ENCODE results near the gene ENPP6.

DNA sequence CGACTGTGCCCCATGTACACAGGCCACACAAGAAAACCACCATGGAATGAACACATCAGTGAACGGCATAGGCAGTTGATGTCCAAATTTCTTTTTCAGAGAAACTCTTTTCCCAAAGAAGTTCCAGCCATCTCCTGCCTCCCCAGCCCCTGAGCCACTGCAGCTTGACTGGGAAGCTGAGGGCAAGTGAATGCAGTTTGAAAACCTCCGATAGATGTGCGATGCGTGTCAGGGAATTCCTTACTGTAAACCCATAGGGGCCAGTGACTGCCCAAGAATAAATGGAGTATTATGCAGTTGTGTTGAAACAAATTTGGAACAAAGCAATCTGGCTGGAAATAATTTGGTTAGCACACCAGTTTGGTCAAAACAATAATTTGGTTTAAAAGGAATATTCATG is 72.1 kb downstream of the ENPP6 start:
- no peak for TF ChIP-seq EZH2 (IDR thresholded peaks at IDR 0.05; ENCODE audit: borderline replicate concordance, low read length)
- TF ChIP-seq, protein P1, sequence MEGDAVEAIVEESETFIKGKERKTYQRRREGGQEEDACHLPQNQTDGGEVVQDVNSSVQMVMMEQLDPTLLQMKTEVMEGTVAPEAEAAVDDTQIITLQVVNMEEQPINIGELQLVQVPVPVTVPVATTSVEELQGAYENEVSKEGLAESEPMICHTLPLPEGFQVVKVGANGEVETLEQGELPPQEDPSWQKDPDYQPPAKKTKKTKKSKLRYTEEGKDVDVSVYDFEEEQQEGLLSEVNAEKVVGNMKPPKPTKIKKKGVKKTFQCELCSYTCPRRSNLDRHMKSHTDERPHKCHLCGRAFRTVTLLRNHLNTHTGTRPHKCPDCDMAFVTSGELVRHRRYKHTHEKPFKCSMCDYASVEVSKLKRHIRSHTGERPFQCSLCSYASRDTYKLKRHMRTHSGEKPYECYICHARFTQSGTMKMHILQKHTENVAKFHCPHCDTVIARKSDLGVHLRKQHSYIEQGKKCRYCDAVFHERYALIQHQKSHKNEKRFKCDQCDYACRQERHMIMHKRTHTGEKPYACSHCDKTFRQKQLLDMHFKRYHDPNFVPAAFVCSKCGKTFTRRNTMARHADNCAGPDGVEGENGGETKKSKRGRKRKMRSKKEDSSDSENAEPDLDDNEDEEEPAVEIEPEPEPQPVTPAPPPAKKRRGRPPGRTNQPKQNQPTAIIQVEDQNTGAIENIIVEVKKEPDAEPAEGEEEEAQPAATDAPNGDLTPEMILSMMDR (IDR thresholded peaks at IDR 0.05; ENCODE audit: low read length), result no peak
